Measurements from ENCODE around the gene TMEM123. TPM values are rescaled to one million over a fixed set of nuclear protein-coding genes. Genes with fewer than 3 reads are reported as not detected.
A peak's percentile ranks its signal among the peaks of the same experiment; 100 is the strongest.

The TMEM123 gene
- total RNA-seq, 1 experiment from 2014 or later: 796 TPM

DNA sequence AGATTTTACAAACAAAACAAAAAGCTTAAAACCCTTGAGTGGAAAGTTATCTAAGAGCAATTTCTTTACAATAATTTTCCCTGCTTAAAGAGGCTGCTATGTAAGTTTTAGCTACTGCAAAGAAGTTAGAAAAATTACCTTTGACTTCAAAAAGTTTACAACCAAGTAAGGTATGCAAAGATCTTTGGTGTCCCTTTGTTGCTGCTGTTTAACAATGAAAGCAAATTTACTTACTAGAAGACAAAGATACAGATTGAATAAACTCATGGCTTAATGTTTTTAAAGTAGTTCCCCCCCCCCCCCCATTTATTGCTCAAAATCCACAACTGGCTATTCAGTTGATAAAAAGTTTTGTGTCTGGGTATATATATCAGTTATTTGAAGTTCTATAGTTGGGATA, 26.0 kb downstream of the TMEM123 start:
- no peak overlapping the region for H2AFZ ChIP-seq (ENCODE audit: low read length)
- H3K9ac ChIP-seq (ENCODE audit: low read length): no peak overlapping the region
- H3K4me1 ChIP-seq (ENCODE audit: low read length): peaks cover 98% of the 10 kb centered on the region
- H3K36me3 ChIP-seq (ENCODE audit: insufficient read depth, low read length): 0 out of 2 replicates have a peak, but pooled peaks cover 7% of the 10 kb centered on the region
- no peaks in the 10 kb centered on the region for H3K9me2 ChIP-seq (replicated peaks; ENCODE audit: insufficient read depth, low read length)
- H3K27ac ChIP-seq (ENCODE audit: low read length): peak overlapping the region; percentile 48
- no peaks in the 10 kb centered on the region for H3K27me3 ChIP-seq (ENCODE audit: low read length)
- no peaks in the 10 kb centered on the region for H3K9me3 ChIP-seq (ENCODE audit: low read length)
- no peak overlapping the region for H3K4me2 ChIP-seq (ENCODE audit: low read depth, low read length, poor library complexity, severe bottlenecking)
- no peak for DNase-seq
- peaks cover 92% of the 10 kb centered on the region for H3K79me2 ChIP-seq (ENCODE audit: low read length)
- H4K20me1 ChIP-seq (ENCODE audit: insufficient read depth, low read depth, low read length): peaks cover 49% of the 10 kb centered on the region
- no peak overlapping the region for H3K4me3 ChIP-seq (ENCODE audit: low read length)

DNA sequence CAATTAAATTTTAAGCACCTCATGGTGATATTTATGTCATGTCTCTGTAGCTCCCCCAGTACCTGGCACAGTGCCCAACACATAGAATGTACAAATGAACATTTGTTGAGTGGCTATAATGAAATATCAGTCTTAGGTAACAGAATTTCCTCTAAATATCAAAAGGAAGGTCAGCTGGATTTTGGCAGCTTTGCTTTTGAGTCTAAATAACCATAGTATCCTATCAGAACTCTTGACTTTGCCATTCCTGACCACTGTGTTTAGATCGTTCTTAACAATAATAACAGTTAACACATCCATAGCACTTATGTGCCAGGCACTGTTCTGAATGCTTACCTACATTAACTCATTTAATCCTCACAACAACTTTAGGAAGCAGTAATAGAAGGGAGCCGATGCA, 26.6 kb downstream of the TMEM123 start:
- peak overlapping the region; percentile 48 for H3K27ac ChIP-seq (ENCODE audit: low read length)
- H3K4me1 ChIP-seq (ENCODE audit: low read length): peaks cover 98% of the 10 kb centered on the region
- no peak for DNase-seq
- no peaks in the 10 kb centered on the region for H3K9me2 ChIP-seq (replicated peaks; ENCODE audit: insufficient read depth, low read length)
- no peaks in the 10 kb centered on the region for H3K27me3 ChIP-seq (ENCODE audit: low read length)
- H3K4me3 ChIP-seq (ENCODE audit: low read length): no peak overlapping the region
- H3K4me2 ChIP-seq (ENCODE audit: low read depth, low read length, poor library complexity, severe bottlenecking): peak overlapping the region; percentile 1
- H3K9ac ChIP-seq (ENCODE audit: low read length): no peak overlapping the region
- no peak overlapping the region for H2AFZ ChIP-seq (ENCODE audit: low read length)
- H3K9me3 ChIP-seq (ENCODE audit: low read length): no peaks in the 10 kb centered on the region
- H3K36me3 ChIP-seq (ENCODE audit: insufficient read depth, low read length): 0 out of 2 replicates have a peak, but pooled peaks cover 7% of the 10 kb centered on the region
- peaks cover 94% of the 10 kb centered on the region for H3K79me2 ChIP-seq (ENCODE audit: low read length)
- H4K20me1 ChIP-seq (ENCODE audit: insufficient read depth, low read depth, low read length): peaks cover 53% of the 10 kb centered on the region

DNA sequence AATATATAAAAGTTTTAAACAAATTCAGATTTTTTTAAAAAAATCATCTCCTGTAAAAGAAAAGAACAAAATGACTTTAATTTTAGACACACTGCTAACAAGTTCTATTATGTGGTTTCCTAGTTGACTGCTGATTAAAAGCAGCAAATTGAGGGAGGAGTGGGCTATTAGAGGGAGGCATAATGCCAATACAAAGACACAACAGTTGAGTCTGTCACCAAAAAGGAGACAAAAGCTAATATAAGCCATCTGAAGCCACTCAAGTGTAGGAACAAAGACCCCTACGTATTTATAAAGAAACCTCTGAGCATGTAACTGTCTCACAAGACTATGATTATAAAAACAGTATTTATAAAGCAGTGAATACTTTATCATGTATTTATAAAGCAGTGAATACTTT, 28.6 kb downstream of the TMEM123 start:
- no peaks in the 10 kb centered on the region for H3K9me2 ChIP-seq (replicated peaks; ENCODE audit: insufficient read depth, low read length)
- H3K4me1 ChIP-seq (ENCODE audit: low read length): peaks cover 96% of the 10 kb centered on the region
- H3K27me3 ChIP-seq (ENCODE audit: low read length): no peaks in the 10 kb centered on the region
- peaks cover 100% of the 10 kb centered on the region for H3K79me2 ChIP-seq (ENCODE audit: low read length)
- DNase-seq: no peak
- H3K4me3 ChIP-seq (ENCODE audit: low read length): no peak overlapping the region
- H3K9me3 ChIP-seq (ENCODE audit: low read length): no peaks in the 10 kb centered on the region
- peaks cover 57% of the 10 kb centered on the region for H4K20me1 ChIP-seq (ENCODE audit: insufficient read depth, low read depth, low read length)
- H3K9ac ChIP-seq (ENCODE audit: low read length): no peak overlapping the region
- H3K36me3 ChIP-seq (ENCODE audit: insufficient read depth, low read length): peaks cover 8% of the 10 kb centered on the region
- H3K4me2 ChIP-seq (ENCODE audit: low read depth, low read length, poor library complexity, severe bottlenecking): peak overlapping the region; percentile 40
- H3K27ac ChIP-seq (ENCODE audit: low read length): peak overlapping the region; percentile 55
- no peak overlapping the region for H2AFZ ChIP-seq (ENCODE audit: low read length)

- peaks cover 60% of the 10 kb centered on the region for H4K20me1 ChIP-seq (ENCODE audit: insufficient read depth, low read depth, low read length)
Measured at GRCh38 chr11:102422817-102423712, 29.5 kb downstream of the TMEM123 start.

GRCh38 chr11:102421261-102421660, 31.3 kb downstream of the TMEM123 start:
- Histone ChIP-seq H3K9ac (ENCODE audit: low read length) (no peak overlapping the region), H3K36me3 (ENCODE audit: insufficient read depth, low read length) (peaks cover 8% of the 10 kb centered on the region), H3K9me3 (ENCODE audit: low read length) (no peaks in the 10 kb centered on the region), H3K4me3 (ENCODE audit: low read length) (no peak overlapping the region), H3K27me3 (ENCODE audit: low read length) (no peaks in the 10 kb centered on the region), H3K79me2 (ENCODE audit: low read length) (peaks cover 100% of the 10 kb centered on the region), H3K4me2 (ENCODE audit: low read depth, low read length, poor library complexity, severe bottlenecking) (peak overlapping the region; percentile 40), H2AFZ (ENCODE audit: low read length) (no peak overlapping the region), H3K4me1 (ENCODE audit: low read length) (peaks cover 90% of the 10 kb centered on the region), H3K27ac (ENCODE audit: low read length) (peak overlapping the region; percentile 55), H3K9me2 (replicated peaks; ENCODE audit: insufficient read depth, low read length) (no peaks in the 10 kb centered on the region), H4K20me1 (ENCODE audit: insufficient read depth, low read depth, low read length) (peaks cover 75% of the 10 kb centered on the region)
- no peak for DNase-seq

More at GRCh38 chr11:102422817-102423712, 29.5 kb downstream of the TMEM123 start:
- H3K9ac ChIP-seq (ENCODE audit: low read length): peak overlapping the region; percentile 14
- peak overlapping the region; percentile 55 for H3K27ac ChIP-seq (ENCODE audit: low read length)
- peaks cover 90% of the 10 kb centered on the region for H3K4me1 ChIP-seq (ENCODE audit: low read length)
- H3K9me3 ChIP-seq (ENCODE audit: low read length): no peaks in the 10 kb centered on the region
- no peaks in the 10 kb centered on the region for H3K27me3 ChIP-seq (ENCODE audit: low read length)
- DNase-seq: peak; percentile 61
- H3K4me3 ChIP-seq (ENCODE audit: low read length): no peak overlapping the region
- H3K4me2 ChIP-seq (ENCODE audit: low read depth, low read length, poor library complexity, severe bottlenecking): peak overlapping the region; percentile 40
- H3K9me2 ChIP-seq (replicated peaks; ENCODE audit: insufficient read depth, low read length): no peaks in the 10 kb centered on the region
- H2AFZ ChIP-seq (ENCODE audit: low read length): no peak overlapping the region
- peaks cover 8% of the 10 kb centered on the region for H3K36me3 ChIP-seq (ENCODE audit: insufficient read depth, low read length)
- H3K79me2 ChIP-seq (ENCODE audit: low read length): peaks cover 100% of the 10 kb centered on the region

DNA sequence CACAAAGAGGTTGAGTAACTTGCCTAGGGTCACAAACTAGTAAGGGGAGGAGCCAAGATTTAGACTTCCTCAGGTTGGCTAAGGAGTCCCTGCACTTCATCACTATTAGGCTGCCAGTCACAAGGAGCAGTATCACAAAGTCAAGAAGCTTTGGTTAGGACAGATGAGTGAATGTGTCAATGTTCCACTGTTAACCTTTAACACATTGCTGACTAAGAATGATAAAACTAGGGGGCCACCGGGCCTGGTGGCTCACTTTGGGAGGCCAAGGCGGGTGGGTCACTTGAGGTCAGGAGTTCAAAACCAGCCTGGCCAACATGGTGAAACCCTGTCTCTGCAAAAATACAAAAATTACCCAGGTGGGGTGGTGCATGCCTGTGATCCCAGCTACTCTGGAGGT, 32.0 kb downstream of the TMEM123 start:
- H3K27me3 ChIP-seq (ENCODE audit: low read length): no peaks in the 10 kb centered on the region
- H2AFZ ChIP-seq (ENCODE audit: low read length): no peak overlapping the region
- no peaks in the 10 kb centered on the region for H3K9me3 ChIP-seq (ENCODE audit: low read length)
- peaks cover 75% of the 10 kb centered on the region for H4K20me1 ChIP-seq (ENCODE audit: insufficient read depth, low read depth, low read length)
- peaks cover 100% of the 10 kb centered on the region for H3K79me2 ChIP-seq (ENCODE audit: low read length)
- H3K9me2 ChIP-seq (replicated peaks; ENCODE audit: insufficient read depth, low read length): no peaks in the 10 kb centered on the region
- peaks cover 87% of the 10 kb centered on the region for H3K4me1 ChIP-seq (ENCODE audit: low read length)
- H3K36me3 ChIP-seq (ENCODE audit: insufficient read depth, low read length): peaks cover 8% of the 10 kb centered on the region
- H3K9ac ChIP-seq (ENCODE audit: low read length): no peak overlapping the region
- H3K4me3 ChIP-seq (ENCODE audit: low read length): no peak overlapping the region
- peak overlapping the region; percentile 55 for H3K27ac ChIP-seq (ENCODE audit: low read length)
- H3K4me2 ChIP-seq (ENCODE audit: low read depth, low read length, poor library complexity, severe bottlenecking): peak overlapping the region; percentile 2
- no peak for DNase-seq

DNA sequence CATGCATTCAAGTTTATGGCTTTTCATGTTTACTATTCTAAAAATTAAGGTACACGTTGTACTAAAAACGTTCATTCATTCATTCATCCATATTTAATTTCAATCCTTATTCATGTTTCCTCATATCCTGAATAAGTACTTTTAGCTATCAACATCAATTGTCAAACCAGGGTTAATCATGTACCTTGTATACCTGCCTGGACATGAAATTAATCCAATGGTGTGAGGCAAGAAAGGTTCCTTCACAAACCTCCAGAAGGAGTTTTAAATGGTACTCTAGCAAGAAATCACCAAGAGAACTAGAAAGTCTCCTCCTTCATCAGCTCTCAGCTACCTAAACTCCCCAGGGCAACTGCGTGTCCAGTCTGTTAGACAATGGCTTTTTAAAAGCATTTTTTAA, 33.4 kb downstream of the TMEM123 start:
- Histone ChIP-seq H3K4me2 (ENCODE audit: low read depth, low read length, poor library complexity, severe bottlenecking) (no peak overlapping the region), H2AFZ (ENCODE audit: low read length) (no peak overlapping the region), H3K9me2 (replicated peaks; ENCODE audit: insufficient read depth, low read length) (no peaks in the 10 kb centered on the region), H3K4me3 (ENCODE audit: low read length) (no peak overlapping the region), H3K79me2 (ENCODE audit: low read length) (peaks cover 100% of the 10 kb centered on the region), H3K9me3 (ENCODE audit: low read length) (no peaks in the 10 kb centered on the region), H4K20me1 (ENCODE audit: insufficient read depth, low read depth, low read length) (peaks cover 70% of the 10 kb centered on the region), H3K4me1 (ENCODE audit: low read length) (peaks cover 87% of the 10 kb centered on the region), H3K27ac (ENCODE audit: low read length) (peak overlapping the region; percentile 55; the same call in 1 of the 2 replicates), H3K36me3 (ENCODE audit: insufficient read depth, low read length) (peaks cover 8% of the 10 kb centered on the region), H3K9ac (ENCODE audit: low read length) (no peak overlapping the region), H3K27me3 (ENCODE audit: low read length) (no peaks in the 10 kb centered on the region)
- no peak for DNase-seq

DNA sequence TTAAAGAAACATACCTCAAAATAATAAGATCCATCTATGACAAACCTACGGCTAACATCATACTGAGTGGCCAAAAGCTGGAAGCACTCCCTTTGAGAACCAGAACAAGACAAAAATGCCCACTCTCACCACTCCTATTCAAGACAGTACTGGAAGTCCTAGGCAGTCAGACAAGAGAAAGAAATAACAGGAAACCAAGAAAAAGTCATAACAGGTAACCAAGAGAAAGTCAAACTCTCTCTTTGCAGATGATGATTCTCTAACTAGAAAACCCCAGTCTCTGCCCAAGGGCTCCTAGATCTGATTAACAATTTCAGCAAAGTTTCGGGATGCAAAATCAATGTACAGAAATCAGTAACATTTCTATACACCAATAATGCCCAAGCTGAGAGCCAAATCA, 35.6 kb downstream of the TMEM123 start:
- peak overlapping the region; percentile 29 for H3K4me2 ChIP-seq (ENCODE audit: low read depth, low read length, poor library complexity, severe bottlenecking)
- H3K4me3 ChIP-seq (ENCODE audit: low read length): 0 out of 2 replicates have a peak overlapping the region, but pooled peaks have one; percentile 0
- H3K9me3 ChIP-seq (ENCODE audit: low read length): no peaks in the 10 kb centered on the region
- peak overlapping the region; percentile 41 for H3K27ac ChIP-seq (ENCODE audit: low read length)
- peaks cover 100% of the 10 kb centered on the region for H3K79me2 ChIP-seq (ENCODE audit: low read length)
- no peak overlapping the region for H2AFZ ChIP-seq (ENCODE audit: low read length)
- peaks cover 67% of the 10 kb centered on the region for H4K20me1 ChIP-seq (ENCODE audit: insufficient read depth, low read depth, low read length)
- H3K4me1 ChIP-seq (ENCODE audit: low read length): peaks cover 78% of the 10 kb centered on the region
- H3K27me3 ChIP-seq (ENCODE audit: low read length): no peaks in the 10 kb centered on the region
- DNase-seq: peak; percentile 58
- peaks cover 8% of the 10 kb centered on the region for H3K36me3 ChIP-seq (ENCODE audit: insufficient read depth, low read length)
- H3K9me2 ChIP-seq (replicated peaks; ENCODE audit: insufficient read depth, low read length): no peaks in the 10 kb centered on the region
- H3K9ac ChIP-seq (ENCODE audit: low read length): no peak overlapping the region

All from Karpas-422 (cell line).